Endothelial cell (in vitro differentiated cells): Measurements from ENCODE around the gene LPP. TPM values are rescaled to one million over a fixed set of nuclear protein-coding genes. Genes with fewer than 3 reads are reported as not detected.

Source experiments
- DNase-seq: peaks from one replicate; pipeline ENCODE4 v3.0.0; 2021; ENCODE audit warnings: low spot score
- H3K27ac Mint-ChIP-seq: one replicate; pipeline ENCODE4 v1.8.0; 2021; ENCODE audit warnings: mixed read lengths, inconsistent platforms; ENCODE audit not compliant: unreplicated experiment
- H3K27me3 Mint-ChIP-seq: one replicate; pipeline ENCODE4 v1.8.0; 2021; ENCODE audit warnings: mild to moderate bottlenecking, moderate library complexity, mixed read lengths, inconsistent platforms; ENCODE audit not compliant: unreplicated experiment
- H3K36me3 Mint-ChIP-seq: one replicate; pipeline ENCODE4 v1.8.0; 2021; ENCODE audit warnings: mild to moderate bottlenecking, low read depth, mixed read lengths, inconsistent platforms; ENCODE audit not compliant: unreplicated experiment
- H3K4me1 Mint-ChIP-seq: one replicate; pipeline ENCODE4 v1.8.0; 2021; ENCODE audit warnings: mild to moderate bottlenecking, mixed read lengths, inconsistent platforms; ENCODE audit not compliant: unreplicated experiment
- H3K4me3 Mint-ChIP-seq: one replicate; pipeline ENCODE4 v1.8.0; 2021; ENCODE audit warnings: mild to moderate bottlenecking, mixed read lengths, inconsistent platforms; ENCODE audit not compliant: unreplicated experiment
- H3K9me3 Mint-ChIP-seq: one replicate; pipeline ENCODE4 v1.8.0; 2021; ENCODE audit warnings: mixed read lengths, inconsistent platforms; ENCODE audit not compliant: unreplicated experiment
- CTCF ChIP-seq: fragments of 200-600 bp; sonication (generic); IDR thresholded peaks from one replicate; pipeline ENCODE4 v1.5.0; 2021; ENCODE audit warnings: antibody characterized with exemption; ENCODE audit not compliant: unreplicated experiment
- total RNA-seq: library from RNA; stranded (reverse); fragmentation: NEBNext Ultra II Directional; extraction: Animal tissue kit (Norgen Biotek cat#: 25700); gene quantifications from one replicate; pipeline ENCODE4 v1.2.1, GENCODE V29; 2021; ENCODE audit not compliant: unreplicated experiment

The LPP gene
- total RNA-seq, 1 donor from 2014 or later: 181 TPM

GRCh38 chr3:188486126-188486525, 332.2 kb downstream of the LPP start:
- DNase-seq: no peak
- Mint-ChIP-seq H3K27ac (no peak overlapping the region), H3K4me3 (no peak overlapping the region), H3K27me3 (peaks cover 3% of the 10 kb centered on the region), H3K9me3 (no peaks in the 10 kb centered on the region), H3K4me1 (peaks cover 5% of the 10 kb centered on the region), H3K36me3 (peaks cover 16% of the 10 kb centered on the region)
- no peak for TF ChIP-seq CTCF

DNA sequence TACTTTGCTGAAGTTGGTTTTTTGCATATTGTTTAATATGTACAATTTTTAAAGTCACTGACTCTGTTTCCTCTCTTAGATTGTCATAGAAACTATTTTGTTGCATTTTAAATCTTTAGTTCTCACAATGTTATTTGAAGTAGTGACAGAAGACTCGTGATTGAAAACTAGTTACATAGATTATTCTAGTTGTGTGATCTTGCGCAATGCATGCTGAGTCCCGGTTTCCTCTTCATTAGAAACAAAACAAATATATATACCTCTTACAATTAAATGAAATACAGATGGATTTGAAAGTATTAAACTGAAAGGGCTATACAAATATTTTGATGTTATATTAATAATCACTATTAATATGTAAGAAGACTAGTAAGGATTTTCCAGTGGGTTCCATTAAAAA, 333.0 kb downstream of the LPP start:
- H3K4me1 Mint-ChIP-seq: peaks cover 5% of the 10 kb centered on the region
- peaks cover 22% of the 10 kb centered on the region for H3K36me3 Mint-ChIP-seq
- no peak for DNase-seq
- no peak overlapping the region for H3K27ac Mint-ChIP-seq
- H3K27me3 Mint-ChIP-seq: peaks cover 3% of the 10 kb centered on the region
- no peak overlapping the region for H3K4me3 Mint-ChIP-seq
- no peak for TF ChIP-seq CTCF
- H3K9me3 Mint-ChIP-seq: no peaks in the 10 kb centered on the region

- Mint-ChIP-seq H3K27me3 (peaks cover 3% of the 10 kb centered on the region), H3K36me3 (peaks cover 22% of the 10 kb centered on the region), H3K4me3 (no peak overlapping the region), H3K27ac (no peak overlapping the region), H3K9me3 (no peaks in the 10 kb centered on the region), H3K4me1 (peaks cover 5% of the 10 kb centered on the region)
- TF ChIP-seq CTCF: no peak
- no peak for DNase-seq
These were observed 333.7 kb downstream of the LPP start for GRCh38 chr3:188487652-188488051.

GRCh38 chr3:188488801-188489200, 334.8 kb downstream of the LPP start:
- Mint-ChIP-seq H3K4me3 (no peak overlapping the region), H3K36me3 (peaks cover 22% of the 10 kb centered on the region), H3K4me1 (peaks cover 5% of the 10 kb centered on the region), H3K27me3 (peaks cover 3% of the 10 kb centered on the region), H3K9me3 (no peaks in the 10 kb centered on the region), H3K27ac (no peak overlapping the region)
- DNase-seq: no peak
- no peak for TF ChIP-seq CTCF

GRCh38 chr3:188489639-188490405, 335.9 kb downstream of the LPP start:
- H3K36me3 Mint-ChIP-seq: peaks cover 22% of the 10 kb centered on the region
- H3K4me3 Mint-ChIP-seq: no peak overlapping the region
- DNase-seq: no peak
- H3K27ac Mint-ChIP-seq: no peak overlapping the region
- no peaks in the 10 kb centered on the region for H3K9me3 Mint-ChIP-seq
- peaks cover 3% of the 10 kb centered on the region for H3K27me3 Mint-ChIP-seq
- peaks cover 11% of the 10 kb centered on the region for H3K4me1 Mint-ChIP-seq
- no peak for TF ChIP-seq CTCF
